NCI-H82 treated with DMSO at 0.1 percent for 48 hours (cell line): ENCODE results near the gene MTM1.

Source experiments
- DNase-seq: peaks from one replicate; lab custom pipeline; 2025; ENCODE audit not compliant: unreplicated experiment; lab: John Stamatoyannopoulos, UW

Gene MTM1

GRCh38 chrX:150548251-150548650 is 20.2 kb upstream of the MTM1 start:
- no peak for DNase-seq

- DNase-seq = no peak
These were observed 19.7 kb upstream of the MTM1 start for GRCh38 chrX:150548684-150549083.

GRCh38 chrX:150551963-150552362 is 16.5 kb upstream of the MTM1 start:
- DNase-seq = no peak

- no peak for DNase-seq
These were observed 10.0 kb upstream of the MTM1 start for GRCh38 chrX:150558424-150558823.

- DNase-seq = no peak
These were observed 3.6 kb upstream of the MTM1 start for GRCh38 chrX:150564838-150565237.

GRCh38 chrX:150565551-150565950 is 2.9 kb upstream of the MTM1 start:
- no peak for DNase-seq

- no peak for DNase-seq
These were observed 1.7 kb upstream of the MTM1 start for GRCh38 chrX:150566734-150567182.

GRCh38 chrX:150567645-150568319 is 639 bp upstream of the MTM1 start:
- DNase-seq = no peak

- no peak for DNase-seq
These were observed 695 bp downstream of the MTM1 start for GRCh38 chrX:150569155-150569477.

- DNase-seq = no peak
These were observed 2.1 kb downstream of the MTM1 start for GRCh38 chrX:150570512-150570911.

GRCh38 chrX:150572206-150572605 is 3.8 kb downstream of the MTM1 start:
- no peak for DNase-seq

GRCh38 chrX:150573106-150573505 is 4.7 kb downstream of the MTM1 start:
- DNase-seq = no peak

- DNase-seq = no peak
These were observed 5.3 kb downstream of the MTM1 start for GRCh38 chrX:150573702-150574101.

GRCh38 chrX:150574559-150575418 is 6.4 kb downstream of the MTM1 start:
- no peak for DNase-seq

- no peak for DNase-seq
These were observed 7.0 kb downstream of the MTM1 start for GRCh38 chrX:150575419-150575814.

- no peak for DNase-seq
These were observed 8.8 kb downstream of the MTM1 start for GRCh38 chrX:150577174-150577573.

- no peak for DNase-seq
These were observed 12.8 kb downstream of the MTM1 start for GRCh38 chrX:150581093-150581775.

- DNase-seq = no peak
These were observed 14.0 kb downstream of the MTM1 start for GRCh38 chrX:150582338-150582948.

GRCh38 chrX:150587585-150588503 is 19.4 kb downstream of the MTM1 start:
- no peak for DNase-seq

GRCh38 chrX:150594584-150594983 is 26.2 kb downstream of the MTM1 start:
- no peak for DNase-seq
